Fibroblast of villous mesenchyme (primary cell): Measurements from ENCODE around the gene SUN2. TPM values are rescaled to one million over a fixed set of nuclear protein-coding genes. Genes with fewer than 3 reads are reported as not detected.

Source experiments
- DNase-seq: peaks from one replicate; pipeline ENCODE4 v3.0.0-alpha.2; 2010; ENCODE audit warnings: low read depth
- H3K4me3 ChIP-seq: 2 replicates; pipeline ENCODE4 v1.5.1; 2011; ENCODE audit warnings: low read depth, mild to moderate bottlenecking, low read length
- CTCF ChIP-seq: IDR thresholded peaks from 2 replicates; pipeline ENCODE4 v1.5.1; 2012; ENCODE audit warnings: low read depth, mild to moderate bottlenecking, low read length; ENCODE audit not compliant: insufficient read depth
- total RNA-seq: library from RNA; depleted of rRNA; stranded (reverse); fragments of >200 nt; gene quantifications from 2 replicates; pipeline ENCODE4 v1.2.3, GENCODE V29; 2012

SUN2 gene
- total RNA-seq, 1 donor: 64.3 TPM

- no peak for DNase-seq
These were observed 21.4 kb upstream of the SUN2 start for GRCh38 chr22:38777087-38777671.

GRCh38 chr22:38776086-38776485 is 20.3 kb upstream of the SUN2 start:
- no peak for TF ChIP-seq CTCF
- no peak overlapping the region for H3K4me3 ChIP-seq

More at GRCh38 chr22:38777087-38777671, 21.4 kb upstream of the SUN2 start:
- H3K4me3 ChIP-seq: no peak overlapping the region
- no peak for TF ChIP-seq CTCF

GRCh38 chr22:38775656-38776055 is 19.9 kb upstream of the SUN2 start:
- no peak for DNase-seq
- no peak overlapping the region for H3K4me3 ChIP-seq
- TF ChIP-seq CTCF: no peak

More at GRCh38 chr22:38776086-38776485, 20.3 kb upstream of the SUN2 start:
- DNase-seq: no peak

- DNase-seq: no peak
- no peak for TF ChIP-seq CTCF
These were observed 18.8 kb upstream of the SUN2 start for GRCh38 chr22:38774496-38775166.

GRCh38 chr22:38773363-38773946 is 17.7 kb upstream of the SUN2 start:
- DNase-seq: no peak
- TF ChIP-seq CTCF: no peak
- H3K4me3 ChIP-seq: no peak overlapping the region

More at GRCh38 chr22:38774496-38775166, 18.8 kb upstream of the SUN2 start:
- no peak overlapping the region for H3K4me3 ChIP-seq

GRCh38 chr22:38772623-38772873 is 16.8 kb upstream of the SUN2 start:
- no peak overlapping the region for H3K4me3 ChIP-seq
- TF ChIP-seq CTCF: no peak
- DNase-seq: no peak
